ENCODE data around the gene GCNT2. TPM values are rescaled to one million over a fixed set of nuclear protein-coding genes. Genes with fewer than 3 reads are reported as not detected.
A peak's percentile ranks its signal among the peaks of the same experiment; 100 is the strongest.

Gene GCNT2
- total RNA-seq, 1 experiment from 2014 or later, result 51.2 TPM

GRCh38 chr6:10621213-10621612, 100.1 kb downstream of the GCNT2 start:
- CTCF ChIA-PET, result interaction anchor here (0.8 to 1.7 kb wide), 13 partner anchors 10 to 143 kb away, joined by 3 to 11 read pairs (median 7); partner anchors contain the start of gene GCNT2
- Mint-ChIP-seq H3K9me3 (peaks cover 7% of the 10 kb centered on the region), H3K4me3 (no peak overlapping the region), H3K36me3 (peaks cover 63% of the 10 kb centered on the region), H3K27me3 (ENCODE audit: low read depth) (no peaks in the 10 kb centered on the region), H3K4me1 (no peaks in the 10 kb centered on the region), H3K27ac (peak overlapping the region; percentile 20)
- POLR2A ChIA-PET, result interaction anchor here (1.5 kb wide), 1 partner anchor 22 kb away, joined by 5 read pairs; no protein-coding TSS in a partner anchor
- ATAC-seq (no peak), DNase-seq (ENCODE audit: low spot score) (no peak)
- TF ChIP-seq CREB1 (CRISPR knock-in tag; IDR thresholded peaks at IDR 0.05) (no peak), CTCF (IDR thresholded peaks at IDR 0.05) (no peak), MLX (CRISPR knock-in tag; IDR thresholded peaks at IDR 0.05) (no peak), SP1 (CRISPR knock-in tag; conservative IDR thresholded peaks at IDR 0.05) (no peak), MAX (CRISPR knock-in tag; IDR thresholded peaks at IDR 0.05) (no peak), NR3C1 (CRISPR knock-in tag; conservative IDR thresholded peaks at IDR 0.05; ENCODE audit: low read depth) (no peak), AR (CRISPR knock-in tag; IDR thresholded peaks at IDR 0.05) (no peak), ZNF425 (CRISPR knock-in tag; conservative IDR thresholded peaks at IDR 0.05) (no peak), ZNF138 (CRISPR knock-in tag; conservative IDR thresholded peaks at IDR 0.05) (no peak), SMAD3 (CRISPR knock-in tag; IDR thresholded peaks at IDR 0.05; ENCODE audit: borderline replicate concordance) (no peak), GTF2I (CRISPR knock-in tag; conservative IDR thresholded peaks at IDR 0.05) (no peak)
- TF ChIP-seq, protein P1, sequence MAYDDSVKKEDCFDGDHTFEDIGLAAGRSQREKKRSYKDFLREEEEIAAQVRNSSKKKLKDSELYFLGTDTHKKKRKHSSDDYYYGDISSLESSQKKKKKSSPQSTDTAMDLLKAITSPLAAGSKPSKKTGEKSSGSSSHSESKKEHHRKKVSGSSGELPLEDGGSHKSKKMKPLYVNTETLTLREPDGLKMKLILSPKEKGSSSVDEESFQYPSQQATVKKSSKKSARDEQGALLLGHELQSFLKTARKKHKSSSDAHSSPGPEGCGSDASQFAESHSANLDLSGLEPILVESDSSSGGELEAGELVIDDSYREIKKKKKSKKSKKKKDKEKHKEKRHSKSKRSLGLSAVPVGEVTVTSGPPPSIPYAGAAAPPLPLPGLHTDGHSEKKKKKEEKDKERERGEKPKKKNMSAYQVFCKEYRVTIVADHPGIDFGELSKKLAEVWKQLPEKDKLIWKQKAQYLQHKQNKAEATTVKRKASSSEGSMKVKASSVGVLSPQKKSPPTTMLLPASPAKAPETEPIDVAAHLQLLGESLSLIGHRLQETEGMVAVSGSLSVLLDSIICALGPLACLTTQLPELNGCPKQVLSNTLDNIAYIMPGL (CRISPR knock-in tag; IDR thresholded peaks at IDR 0.05), result no peak
- TF ChIP-seq, protein P2, sequence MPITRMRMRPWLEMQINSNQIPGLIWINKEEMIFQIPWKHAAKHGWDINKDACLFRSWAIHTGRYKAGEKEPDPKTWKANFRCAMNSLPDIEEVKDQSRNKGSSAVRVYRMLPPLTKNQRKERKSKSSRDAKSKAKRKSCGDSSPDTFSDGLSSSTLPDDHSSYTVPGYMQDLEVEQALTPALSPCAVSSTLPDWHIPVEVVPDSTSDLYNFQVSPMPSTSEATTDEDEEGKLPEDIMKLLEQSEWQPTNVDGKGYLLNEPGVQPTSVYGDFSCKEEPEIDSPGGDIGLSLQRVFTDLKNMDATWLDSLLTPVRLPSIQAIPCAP (CRISPR knock-in tag; IDR thresholded peaks at IDR 0.05), result no peak
- TF ChIP-seq, protein P3, sequence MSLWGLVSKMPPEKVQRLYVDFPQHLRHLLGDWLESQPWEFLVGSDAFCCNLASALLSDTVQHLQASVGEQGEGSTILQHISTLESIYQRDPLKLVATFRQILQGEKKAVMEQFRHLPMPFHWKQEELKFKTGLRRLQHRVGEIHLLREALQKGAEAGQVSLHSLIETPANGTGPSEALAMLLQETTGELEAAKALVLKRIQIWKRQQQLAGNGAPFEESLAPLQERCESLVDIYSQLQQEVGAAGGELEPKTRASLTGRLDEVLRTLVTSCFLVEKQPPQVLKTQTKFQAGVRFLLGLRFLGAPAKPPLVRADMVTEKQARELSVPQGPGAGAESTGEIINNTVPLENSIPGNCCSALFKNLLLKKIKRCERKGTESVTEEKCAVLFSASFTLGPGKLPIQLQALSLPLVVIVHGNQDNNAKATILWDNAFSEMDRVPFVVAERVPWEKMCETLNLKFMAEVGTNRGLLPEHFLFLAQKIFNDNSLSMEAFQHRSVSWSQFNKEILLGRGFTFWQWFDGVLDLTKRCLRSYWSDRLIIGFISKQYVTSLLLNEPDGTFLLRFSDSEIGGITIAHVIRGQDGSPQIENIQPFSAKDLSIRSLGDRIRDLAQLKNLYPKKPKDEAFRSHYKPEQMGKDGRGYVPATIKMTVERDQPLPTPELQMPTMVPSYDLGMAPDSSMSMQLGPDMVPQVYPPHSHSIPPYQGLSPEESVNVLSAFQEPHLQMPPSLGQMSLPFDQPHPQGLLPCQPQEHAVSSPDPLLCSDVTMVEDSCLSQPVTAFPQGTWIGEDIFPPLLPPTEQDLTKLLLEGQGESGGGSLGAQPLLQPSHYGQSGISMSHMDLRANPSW (CRISPR knock-in tag; conservative IDR thresholded peaks at IDR 0.05; ENCODE audit: low read depth), result no peak
- TF ChIP-seq, protein P4, sequence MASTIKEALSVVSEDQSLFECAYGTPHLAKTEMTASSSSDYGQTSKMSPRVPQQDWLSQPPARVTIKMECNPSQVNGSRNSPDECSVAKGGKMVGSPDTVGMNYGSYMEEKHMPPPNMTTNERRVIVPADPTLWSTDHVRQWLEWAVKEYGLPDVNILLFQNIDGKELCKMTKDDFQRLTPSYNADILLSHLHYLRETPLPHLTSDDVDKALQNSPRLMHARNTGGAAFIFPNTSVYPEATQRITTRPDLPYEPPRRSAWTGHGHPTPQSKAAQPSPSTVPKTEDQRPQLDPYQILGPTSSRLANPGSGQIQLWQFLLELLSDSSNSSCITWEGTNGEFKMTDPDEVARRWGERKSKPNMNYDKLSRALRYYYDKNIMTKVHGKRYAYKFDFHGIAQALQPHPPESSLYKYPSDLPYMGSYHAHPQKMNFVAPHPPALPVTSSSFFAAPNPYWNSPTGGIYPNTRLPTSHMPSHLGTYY (CRISPR knock-in tag; IDR thresholded peaks at IDR 0.05), result no peak
- TF ChIP-seq, protein P5, sequence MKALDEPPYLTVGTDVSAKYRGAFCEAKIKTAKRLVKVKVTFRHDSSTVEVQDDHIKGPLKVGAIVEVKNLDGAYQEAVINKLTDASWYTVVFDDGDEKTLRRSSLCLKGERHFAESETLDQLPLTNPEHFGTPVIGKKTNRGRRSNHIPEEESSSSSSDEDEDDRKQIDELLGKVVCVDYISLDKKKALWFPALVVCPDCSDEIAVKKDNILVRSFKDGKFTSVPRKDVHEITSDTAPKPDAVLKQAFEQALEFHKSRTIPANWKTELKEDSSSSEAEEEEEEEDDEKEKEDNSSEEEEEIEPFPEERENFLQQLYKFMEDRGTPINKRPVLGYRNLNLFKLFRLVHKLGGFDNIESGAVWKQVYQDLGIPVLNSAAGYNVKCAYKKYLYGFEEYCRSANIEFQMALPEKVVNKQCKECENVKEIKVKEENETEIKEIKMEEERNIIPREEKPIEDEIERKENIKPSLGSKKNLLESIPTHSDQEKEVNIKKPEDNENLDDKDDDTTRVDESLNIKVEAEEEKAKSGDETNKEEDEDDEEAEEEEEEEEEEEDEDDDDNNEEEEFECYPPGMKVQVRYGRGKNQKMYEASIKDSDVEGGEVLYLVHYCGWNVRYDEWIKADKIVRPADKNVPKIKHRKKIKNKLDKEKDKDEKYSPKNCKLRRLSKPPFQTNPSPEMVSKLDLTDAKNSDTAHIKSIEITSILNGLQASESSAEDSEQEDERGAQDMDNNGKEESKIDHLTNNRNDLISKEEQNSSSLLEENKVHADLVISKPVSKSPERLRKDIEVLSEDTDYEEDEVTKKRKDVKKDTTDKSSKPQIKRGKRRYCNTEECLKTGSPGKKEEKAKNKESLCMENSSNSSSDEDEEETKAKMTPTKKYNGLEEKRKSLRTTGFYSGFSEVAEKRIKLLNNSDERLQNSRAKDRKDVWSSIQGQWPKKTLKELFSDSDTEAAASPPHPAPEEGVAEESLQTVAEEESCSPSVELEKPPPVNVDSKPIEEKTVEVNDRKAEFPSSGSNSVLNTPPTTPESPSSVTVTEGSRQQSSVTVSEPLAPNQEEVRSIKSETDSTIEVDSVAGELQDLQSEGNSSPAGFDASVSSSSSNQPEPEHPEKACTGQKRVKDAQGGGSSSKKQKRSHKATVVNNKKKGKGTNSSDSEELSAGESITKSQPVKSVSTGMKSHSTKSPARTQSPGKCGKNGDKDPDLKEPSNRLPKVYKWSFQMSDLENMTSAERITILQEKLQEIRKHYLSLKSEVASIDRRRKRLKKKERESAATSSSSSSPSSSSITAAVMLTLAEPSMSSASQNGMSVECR (CRISPR knock-in tag; IDR thresholded peaks at IDR 0.05; ENCODE audit: borderline replicate concordance), result no peak
